ENCODE data around the gene COX7A1.
"Not testable (repeated sequence)": the region's sequence is repeated elsewhere in the genome, so short reads cannot be mapped to it uniquely, and the experiment has no call there.

The COX7A1 gene

GRCh38 chr19:36141039-36141927, 11.0 kb downstream of the COX7A1 start:
- peak; percentile 8 to 59 for DNase-seq

GRCh38 chr19:36140304-36141038, 11.8 kb downstream of the COX7A1 start:
- no peak for DNase-seq

GRCh38 chr19:36139473-36140303, 12.6 kb downstream of the COX7A1 start, which contains the start of gene CAPNS1:
CAPNS1 (plus strand) TSS chr19:36140066; CDS start chr19:36141012, 946 bp downstream.
- DNase-seq, result peak in 1 of 2 experiments; percentile 81

GRCh38 chr19:36139120-36139472, 13.2 kb downstream of the COX7A1 start:
- no peak for DNase-seq

- DNase-seq, result peak in 1 of 2 experiments; percentile 27
Observed at GRCh38 chr19:36136964-36137686, 15.1 kb downstream of the COX7A1 start.

- not testable (repeated sequence) for DNase-seq
Observed at GRCh38 chr19:36134867-36135266, 17.4 kb downstream of the COX7A1 start.

- DNase-seq, result not testable (repeated sequence)
Observed at GRCh38 chr19:36131221-36131620, 21.0 kb downstream of the COX7A1 start.

- DNase-seq, result no peak
Observed at GRCh38 chr19:36128392-36128736, 23.9 kb downstream of the COX7A1 start.

GRCh38 chr19:36125557-36125956, 26.7 kb downstream of the COX7A1 start:
- DNase-seq, result no peak

GRCh38 chr19:36121486-36122124, 30.6 kb downstream of the COX7A1 start:
- DNase-seq, result no peak

GRCh38 chr19:36120984-36121358, 31.3 kb downstream of the COX7A1 start:
- no peak for DNase-seq

- DNase-seq, result no peak
Observed at GRCh38 chr19:36120092-36120983, 31.9 kb downstream of the COX7A1 start.

GRCh38 chr19:36116344-36116637, 36.0 kb downstream of the COX7A1 start:
- no peak for DNase-seq

- DNase-seq, result no peak
Observed at GRCh38 chr19:36115453-36116343, 36.5 kb downstream of the COX7A1 start, which contains the start of gene TBCB. TBCB (plus strand) TSS chr19:36115468; CDS start chr19:36115561, 93 bp downstream.

GRCh38 chr19:36114721-36115452, 37.4 kb downstream of the COX7A1 start, which contains the start of gene POLR2I:
POLR2I (minus strand) TSS chr19:36114875; CDS start chr19:36114856, 19 bp downstream.
- peak; percentile 98 for DNase-seq

GRCh38 chr19:36113894-36114720, 38.1 kb downstream of the COX7A1 start:
- DNase-seq, result no peak

GRCh38 chr19:36113425-36113824, 38.8 kb downstream of the COX7A1 start:
- no peak for DNase-seq

- no peak for DNase-seq
Observed at GRCh38 chr19:36112678-36113077, 39.6 kb downstream of the COX7A1 start.
